Fibroblast of lung (primary cell): ENCODE data around the gene BCO2.

Experiments used
- CTCF ChIP-seq, 2 donors: IDR thresholded peaks in 1 of 2; conservative IDR thresholded peaks in 1 of 2; 1 replicate in 1 of 2; 2 replicates in 1 of 2; pipeline ENCODE4 v1.5.1; 2011 to 2012; ENCODE audit warnings: low read length in 2 of 2, control low read depth in 1 of 2, inconsistent platforms in 1 of 2, low read depth in 1 of 2, mild to moderate bottlenecking in 1 of 2
- EZH2 ChIP-seq: IDR thresholded peaks from 2 replicates; pipeline ENCODE4 v1.5.1; 2012; ENCODE audit warnings: low read length, control low read depth, mild to moderate bottlenecking; ENCODE audit errors: missing control alignments

GRCh38 chr11:112134473-112134872 lies 40.8 kb upstream of the BCO2 start:
- no peak for TF ChIP-seq CTCF (conservative IDR thresholded peaks at IDR 0.05 in 1 of 2, IDR thresholded peaks at IDR 0.05 in 1 of 2; ENCODE audit: low read depth in 1 of 2, low read length in 2 of 2)
- TF ChIP-seq EZH2 = no peak
